Uterus (tissue), 2 donors: ENCODE results near the gene PCDH9.

Experiments
- CTCF ChIP-seq, 4 experiments: fragments of 200-600 bp in 2 of 4; fragments of 450-650 bp in 2 of 4; sonication (generic) in 2 of 4; IDR thresholded peaks; one replicate each; pipeline ENCODE4 v1.5.1; 2016 to 2019; ENCODE audit warnings: antibody characterized with exemption in 4 of 4, mild to moderate bottlenecking in 2 of 4, moderate library complexity in 1 of 4
- POLR2A ChIP-seq, 2 donors: fragments of 450-650 bp; IDR thresholded peaks; one replicate each; pipeline ENCODE4 v1.6.1; 2016; ENCODE audit warnings: antibody characterized with exemption in 2 of 2, mild to moderate bottlenecking in 1 of 2, moderate library complexity in 1 of 2

GRCh38 chr13:66689037-66689619 lies 541.0 kb downstream of the PCDH9 start:
- TF ChIP-seq CTCF (IDR thresholded peaks at IDR 0.05) = no peak
- no peak for TF ChIP-seq POLR2A (IDR thresholded peaks at IDR 0.05)
